Suprapubic skin (tissue), 4 donors: Measurements from ENCODE around the gene SEC61A1.

Source experiments
- EP300 ChIP-seq: sonication (generic); formaldehyde crosslinking; IDR thresholded peaks from one replicate; pipeline ENCODE4 v1.6.1; 2017; ENCODE audit warnings: antibody characterized with exemption
- POLR2A ChIP-seq, 2 donors: fragments of 450-650 bp; IDR thresholded peaks; one replicate each; pipeline ENCODE4 v1.6.1; 2017; ENCODE audit warnings: antibody characterized with exemption in 2 of 2, mild to moderate bottlenecking in 2 of 2, moderate library complexity in 2 of 2
- POLR2AphosphoS5 ChIP-seq, 3 donors: sonication (generic); formaldehyde crosslinking; IDR thresholded peaks; one replicate each; pipeline ENCODE4 v1.6.1; 2017; ENCODE audit warnings: antibody characterized with exemption in 3 of 3
- TF ChIP-seq, protein P1 (sequence below), 2 donors: fragments of 200-600 bp in 1 of 2; fragments of 450-650 bp in 1 of 2; sonication (generic) in 1 of 2; IDR thresholded peaks; one replicate each; pipeline ENCODE4 v1.5.1; 2016 to 2019; ENCODE audit warnings: antibody characterized with exemption in 2 of 2, mild to moderate bottlenecking in 1 of 2, moderate library complexity in 1 of 2

- TF ChIP-seq, protein P1, sequence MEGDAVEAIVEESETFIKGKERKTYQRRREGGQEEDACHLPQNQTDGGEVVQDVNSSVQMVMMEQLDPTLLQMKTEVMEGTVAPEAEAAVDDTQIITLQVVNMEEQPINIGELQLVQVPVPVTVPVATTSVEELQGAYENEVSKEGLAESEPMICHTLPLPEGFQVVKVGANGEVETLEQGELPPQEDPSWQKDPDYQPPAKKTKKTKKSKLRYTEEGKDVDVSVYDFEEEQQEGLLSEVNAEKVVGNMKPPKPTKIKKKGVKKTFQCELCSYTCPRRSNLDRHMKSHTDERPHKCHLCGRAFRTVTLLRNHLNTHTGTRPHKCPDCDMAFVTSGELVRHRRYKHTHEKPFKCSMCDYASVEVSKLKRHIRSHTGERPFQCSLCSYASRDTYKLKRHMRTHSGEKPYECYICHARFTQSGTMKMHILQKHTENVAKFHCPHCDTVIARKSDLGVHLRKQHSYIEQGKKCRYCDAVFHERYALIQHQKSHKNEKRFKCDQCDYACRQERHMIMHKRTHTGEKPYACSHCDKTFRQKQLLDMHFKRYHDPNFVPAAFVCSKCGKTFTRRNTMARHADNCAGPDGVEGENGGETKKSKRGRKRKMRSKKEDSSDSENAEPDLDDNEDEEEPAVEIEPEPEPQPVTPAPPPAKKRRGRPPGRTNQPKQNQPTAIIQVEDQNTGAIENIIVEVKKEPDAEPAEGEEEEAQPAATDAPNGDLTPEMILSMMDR (IDR thresholded peaks at IDR 0.05): no peak
- TF ChIP-seq POLR2A (IDR thresholded peaks at IDR 0.05) (no peak), POLR2AphosphoS5 (IDR thresholded peaks at IDR 0.05) (no peak), EP300 (no peak)
Observed at GRCh38 chr3:128077665-128078064, 25.4 kb downstream of the SEC61A1 start.
